ENCODE data around the gene PDE6G.
"Not testable (repeated sequence)": the region's sequence is repeated elsewhere in the genome, so short reads cannot be mapped to it uniquely, and the experiment has no call there.

The PDE6G gene

DNA sequence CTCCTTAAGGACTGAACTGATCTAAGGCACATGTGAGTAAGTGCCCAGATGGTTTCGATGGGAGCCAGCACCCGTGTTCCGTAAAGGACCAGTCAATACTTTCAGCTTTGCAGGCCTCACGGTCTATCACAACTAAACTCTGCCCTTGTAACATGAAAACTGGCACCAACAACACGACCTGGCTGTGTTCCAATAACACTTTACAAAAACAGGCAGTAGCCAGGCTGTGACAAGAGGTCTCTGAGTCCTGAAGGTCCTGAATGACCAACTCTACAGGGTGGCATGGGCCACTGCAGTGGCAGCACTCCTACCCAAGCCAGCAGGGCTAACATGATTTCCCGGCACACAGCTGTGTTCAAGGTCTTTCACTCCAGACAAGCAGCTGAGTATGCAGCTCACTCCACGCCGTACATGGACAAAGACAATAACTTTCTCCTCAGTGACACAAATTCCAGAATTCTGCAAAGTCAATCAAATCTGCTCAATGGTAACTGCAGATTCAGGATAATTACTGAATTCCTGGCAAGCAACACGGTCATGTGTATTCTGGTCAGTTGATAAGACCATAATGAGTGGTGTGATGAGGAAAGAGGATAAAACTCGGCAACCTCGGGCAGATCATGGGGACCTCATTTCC lies 34.7 kb downstream of the PDE6G start:
- Histone ChIP-seq H2AFZ (ENCODE audit: low read depth, low read length) (no peak overlapping the region), H3K9me3 (ENCODE audit: low read length) (peaks cover 7% of the 10 kb centered on the region), H3K27me3 (ENCODE audit: insufficient read depth, low read length) (no peaks in the 10 kb centered on the region), H3K4me1 (ENCODE audit: insufficient read depth, low read length) (no peaks in the 10 kb centered on the region), H3K36me3 (ENCODE audit: insufficient read depth, low read length) (peaks cover 70% of the 10 kb centered on the region), H3K4me3 (ENCODE audit: low read length) (no peak overlapping the region)

DNA sequence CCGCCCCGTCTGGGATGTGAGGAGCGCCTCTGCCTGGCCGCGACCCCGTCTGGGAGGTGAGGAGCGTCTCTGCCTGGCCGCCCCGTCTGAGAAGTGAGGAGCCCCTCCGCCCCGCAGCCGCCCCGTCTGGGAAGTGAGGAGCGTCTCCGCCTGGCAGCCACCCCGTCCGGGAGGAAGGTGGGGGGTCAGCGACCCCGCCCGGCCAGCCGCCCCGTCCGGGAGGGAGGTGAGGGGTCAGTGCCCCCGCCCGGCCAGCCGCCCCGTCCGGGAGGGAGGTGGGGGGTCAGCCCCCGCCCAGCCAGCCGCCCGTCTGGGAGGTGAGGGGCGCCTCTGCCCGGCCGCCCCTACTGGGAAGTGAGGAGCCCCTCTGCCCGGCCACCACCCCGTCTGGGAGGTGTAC lies 38.0 kb downstream of the PDE6G start:
- H3K27me3 ChIP-seq (ENCODE audit: insufficient read depth, low read length); H3K4me1 ChIP-seq (ENCODE audit: insufficient read depth, low read length); H3K9me3 ChIP-seq (ENCODE audit: low read length); H3K4me3 ChIP-seq (ENCODE audit: low read length); H2AFZ ChIP-seq (ENCODE audit: low read depth, low read length): not testable (repeated sequence)
- H3K36me3 ChIP-seq (ENCODE audit: insufficient read depth, low read length), result peaks cover 59% of the 10 kb centered on the region

DNA sequence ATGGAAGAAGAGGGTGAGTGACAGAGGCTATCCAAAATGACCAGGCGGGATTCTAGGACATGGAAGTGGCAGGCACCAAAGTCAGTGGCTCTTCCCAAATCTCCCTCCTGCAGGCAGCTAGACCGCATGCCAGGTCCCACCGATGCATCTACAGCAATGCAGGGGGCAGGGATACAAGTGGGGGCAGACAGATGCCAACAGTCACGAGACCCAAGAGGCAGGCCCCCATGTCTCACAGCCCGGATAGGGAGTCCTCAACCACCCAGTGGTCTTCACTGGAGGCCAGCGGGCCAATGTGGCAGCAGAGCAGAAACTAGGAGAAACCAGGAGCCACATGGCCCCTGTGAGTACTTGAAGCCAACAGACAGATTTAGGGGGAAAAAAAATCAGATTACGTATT lies 39.5 kb downstream of the PDE6G start:
- peaks cover 2% of the 10 kb centered on the region for H3K9me3 ChIP-seq (ENCODE audit: low read length)
- peaks cover 57% of the 10 kb centered on the region for H3K36me3 ChIP-seq (ENCODE audit: insufficient read depth, low read length)
- no peak overlapping the region for H3K4me3 ChIP-seq (ENCODE audit: low read length)
- H3K27me3 ChIP-seq (ENCODE audit: insufficient read depth, low read length), result no peaks in the 10 kb centered on the region
- peaks cover 2% of the 10 kb centered on the region for H3K4me1 ChIP-seq (ENCODE audit: insufficient read depth, low read length)
- no peak overlapping the region for H2AFZ ChIP-seq (ENCODE audit: low read depth, low read length)

DNA sequence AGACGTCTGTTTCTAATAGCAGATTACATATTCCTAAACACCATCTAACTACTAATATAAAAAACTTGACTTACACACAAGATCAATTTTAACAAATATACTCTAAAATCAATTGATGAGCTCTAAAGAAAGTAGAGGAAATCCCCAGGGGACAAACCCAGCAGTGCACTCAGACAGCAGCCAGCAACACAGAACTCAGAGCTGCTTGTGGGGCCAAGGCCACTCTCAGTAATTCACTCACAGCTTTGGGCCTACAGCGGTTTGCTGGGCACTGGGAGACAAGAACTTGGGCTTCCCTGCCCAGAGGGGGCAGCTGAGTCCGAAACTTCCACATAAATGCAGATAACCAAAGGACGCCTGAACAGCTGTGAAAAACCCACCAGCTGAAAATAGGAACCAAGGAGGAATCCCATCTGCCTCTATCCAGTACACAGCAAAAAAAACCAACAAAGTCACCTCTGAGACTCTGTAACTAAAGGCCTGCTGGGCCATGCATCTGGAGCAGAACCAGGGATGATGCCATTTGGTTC lies 40.9 kb downstream of the PDE6G start:
- Histone ChIP-seq H3K4me3 (ENCODE audit: low read length) (no peak overlapping the region), H2AFZ (ENCODE audit: low read depth, low read length) (no peak overlapping the region), H3K4me1 (ENCODE audit: insufficient read depth, low read length) (peaks cover 2% of the 10 kb centered on the region), H3K27me3 (ENCODE audit: insufficient read depth, low read length) (no peaks in the 10 kb centered on the region), H3K9me3 (ENCODE audit: low read length) (peaks cover 2% of the 10 kb centered on the region), H3K36me3 (ENCODE audit: insufficient read depth, low read length) (peaks cover 43% of the 10 kb centered on the region)

DNA sequence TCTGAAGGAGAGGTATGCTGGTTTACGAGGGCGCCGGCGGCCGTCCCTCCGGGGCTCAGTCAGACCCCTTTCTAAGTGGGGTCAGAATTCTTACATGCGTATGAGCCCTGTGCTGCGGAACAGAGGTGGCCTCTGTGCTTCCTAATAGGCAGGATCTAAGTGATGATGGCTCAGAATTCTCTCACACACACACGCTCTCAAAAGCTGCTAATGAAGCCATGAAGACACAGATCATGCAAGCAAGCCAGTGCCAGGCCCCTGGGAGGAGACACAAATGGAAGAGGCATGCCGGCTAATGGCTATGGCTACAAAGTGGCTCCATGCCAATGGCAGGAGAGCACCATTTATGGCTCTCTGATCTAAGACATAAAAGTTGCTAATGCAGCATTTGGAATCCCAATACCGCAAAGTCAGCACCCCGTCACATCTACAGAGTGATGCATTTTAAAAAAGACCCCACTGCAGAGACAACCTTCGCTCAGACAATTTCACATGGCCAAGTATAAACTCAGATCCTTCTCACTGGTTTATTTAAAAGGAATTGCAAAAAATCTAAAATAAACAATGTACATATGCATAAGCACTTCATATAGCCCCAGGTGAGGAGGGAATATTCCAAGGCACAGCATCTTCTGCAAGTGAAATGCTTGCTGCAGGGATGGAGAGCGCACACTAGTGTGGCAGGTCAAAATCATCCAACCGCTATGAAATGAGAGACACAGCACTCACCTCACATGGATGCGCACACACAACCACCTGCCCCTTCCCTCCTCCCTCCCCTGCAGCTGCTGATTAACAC lies 44.0 kb downstream of the PDE6G start:
- peaks cover 2% of the 10 kb centered on the region for H3K4me1 ChIP-seq (ENCODE audit: insufficient read depth, low read length)
- no peak overlapping the region for H3K4me3 ChIP-seq (ENCODE audit: low read length)
- no peak overlapping the region for H2AFZ ChIP-seq (ENCODE audit: low read depth, low read length)
- no peaks in the 10 kb centered on the region for H3K27me3 ChIP-seq (ENCODE audit: insufficient read depth, low read length)
- H3K36me3 ChIP-seq (ENCODE audit: insufficient read depth, low read length), result peaks cover 52% of the 10 kb centered on the region
- peaks cover 2% of the 10 kb centered on the region for H3K9me3 ChIP-seq (ENCODE audit: low read length)

- peaks cover 53% of the 10 kb centered on the region for H3K36me3 ChIP-seq (ENCODE audit: insufficient read depth, low read length)
Observed at GRCh38 chr17:81609541-81610311, 46.6 kb downstream of the PDE6G start.

GRCh38 chr17:81608605-81609004 lies 47.7 kb downstream of the PDE6G start:
- no peaks in the 10 kb centered on the region for H3K27me3 ChIP-seq (ENCODE audit: insufficient read depth, low read length)
- H3K9me3 ChIP-seq (ENCODE audit: low read length), result no peaks in the 10 kb centered on the region
- no peaks in the 10 kb centered on the region for H3K4me1 ChIP-seq (ENCODE audit: insufficient read depth, low read length)
- peaks cover 58% of the 10 kb centered on the region for H3K36me3 ChIP-seq (ENCODE audit: insufficient read depth, low read length)
- H2AFZ ChIP-seq (ENCODE audit: low read depth, low read length), result no peak overlapping the region
- no peak overlapping the region for H3K4me3 ChIP-seq (ENCODE audit: low read length)

More at GRCh38 chr17:81609541-81610311, 46.6 kb downstream of the PDE6G start:
- Histone ChIP-seq H2AFZ (ENCODE audit: low read depth, low read length) (no peak overlapping the region), H3K4me3 (ENCODE audit: low read length) (no peak overlapping the region), H3K27me3 (ENCODE audit: insufficient read depth, low read length) (no peaks in the 10 kb centered on the region), H3K9me3 (ENCODE audit: low read length) (no peaks in the 10 kb centered on the region), H3K4me1 (ENCODE audit: insufficient read depth, low read length) (peaks cover 2% of the 10 kb centered on the region)

GRCh38 chr17:81608082-81608481 lies 48.3 kb downstream of the PDE6G start:
- Histone ChIP-seq H3K4me3 (ENCODE audit: low read length) (no peak overlapping the region), H3K4me1 (ENCODE audit: insufficient read depth, low read length) (no peaks in the 10 kb centered on the region), H2AFZ (ENCODE audit: low read depth, low read length) (no peak overlapping the region), H3K36me3 (ENCODE audit: insufficient read depth, low read length) (peaks cover 55% of the 10 kb centered on the region), H3K9me3 (ENCODE audit: low read length) (no peaks in the 10 kb centered on the region), H3K27me3 (ENCODE audit: insufficient read depth, low read length) (no peaks in the 10 kb centered on the region)

DNA sequence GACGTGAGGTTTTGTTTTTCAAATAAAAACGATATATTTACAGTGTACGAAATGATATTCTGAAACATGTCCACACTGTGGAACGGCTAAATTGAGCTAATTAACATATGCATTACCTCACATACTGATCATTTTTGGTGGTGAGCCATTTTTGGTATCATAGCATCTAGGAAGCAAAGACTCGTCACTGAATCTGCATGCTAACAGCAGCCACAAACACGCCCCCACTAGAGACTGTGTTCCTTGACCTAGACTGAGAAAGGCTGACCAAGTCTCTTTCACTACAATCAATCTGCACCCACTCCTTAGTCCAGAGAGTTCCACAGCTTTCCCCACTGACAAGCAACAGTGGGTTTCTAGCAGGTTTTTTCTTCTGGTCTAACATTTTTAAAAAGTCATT lies 48.9 kb downstream of the PDE6G start:
- Histone ChIP-seq H3K36me3 (ENCODE audit: insufficient read depth, low read length) (peaks cover 51% of the 10 kb centered on the region), H3K27me3 (ENCODE audit: insufficient read depth, low read length) (no peaks in the 10 kb centered on the region), H3K9me3 (ENCODE audit: low read length) (no peaks in the 10 kb centered on the region), H2AFZ (ENCODE audit: low read depth, low read length) (no peak overlapping the region), H3K4me3 (ENCODE audit: low read length) (no peak overlapping the region), H3K4me1 (ENCODE audit: insufficient read depth, low read length) (no peaks in the 10 kb centered on the region)

DNA sequence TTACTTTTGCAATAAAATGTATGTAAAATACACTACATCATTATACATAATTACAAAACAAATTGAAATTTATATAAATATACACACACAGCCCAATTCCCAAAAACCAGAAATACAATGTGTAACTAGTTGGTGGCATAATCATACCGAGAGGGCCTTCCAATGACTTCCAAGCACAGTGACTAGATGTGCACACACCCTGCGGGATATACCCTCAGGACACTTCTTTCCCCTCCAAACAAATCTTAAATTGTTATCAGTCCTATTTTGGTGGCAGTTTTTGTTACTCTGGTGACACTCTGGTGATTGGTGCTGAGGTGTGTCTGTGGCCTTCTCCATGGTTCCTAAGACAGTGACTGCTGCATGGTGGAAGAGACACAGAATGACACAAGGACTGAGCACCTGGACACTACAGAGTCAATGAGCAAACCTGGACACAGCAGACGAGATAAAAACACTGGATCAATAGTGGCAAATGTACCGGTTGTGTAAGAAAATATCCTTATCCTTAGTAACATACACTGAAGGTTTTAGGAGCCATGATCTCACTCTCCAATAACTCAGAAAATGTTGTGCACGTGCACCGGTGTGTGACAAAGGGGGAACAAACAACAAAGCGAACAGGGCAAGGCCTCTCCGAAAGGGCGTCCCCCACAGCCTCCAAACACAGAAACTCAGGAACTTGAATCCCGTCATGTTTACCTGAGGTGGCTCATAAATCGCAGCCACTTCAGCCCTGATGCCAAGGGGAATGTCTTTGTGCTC lies 52.3 kb downstream of the PDE6G start:
- Histone ChIP-seq H3K9me3 (ENCODE audit: low read length) (no peaks in the 10 kb centered on the region), H3K4me1 (ENCODE audit: insufficient read depth, low read length) (no peaks in the 10 kb centered on the region), H2AFZ (ENCODE audit: low read depth, low read length) (no peak overlapping the region), H3K27me3 (ENCODE audit: insufficient read depth, low read length) (no peaks in the 10 kb centered on the region), H3K4me3 (ENCODE audit: low read length) (no peak overlapping the region), H3K36me3 (ENCODE audit: insufficient read depth, low read length) (peaks cover 65% of the 10 kb centered on the region)

- Histone ChIP-seq H2AFZ (ENCODE audit: low read depth, low read length) (no peak overlapping the region), H3K27me3 (ENCODE audit: insufficient read depth, low read length) (no peaks in the 10 kb centered on the region), H3K9me3 (ENCODE audit: low read length) (no peaks in the 10 kb centered on the region), H3K4me3 (ENCODE audit: low read length) (no peak overlapping the region), H3K4me1 (ENCODE audit: insufficient read depth, low read length) (no peaks in the 10 kb centered on the region), H3K36me3 (ENCODE audit: insufficient read depth, low read length) (peaks cover 56% of the 10 kb centered on the region)
Observed at GRCh38 chr17:81601525-81602120, 54.7 kb downstream of the PDE6G start.
